Suppressor macrophage treated with lipopolysaccharide for 4 hours (primary cell): ENCODE results near the gene SLC26A2.
"Not testable (repeated sequence)": the region's sequence is repeated elsewhere in the genome, so short reads cannot be mapped to it uniquely, and the experiment has no call there.

Experiments
- DNase-seq: peaks from one replicate; pipeline ENCODE4 v3.0.0-alpha.2; 2020

Gene SLC26A2

DNA sequence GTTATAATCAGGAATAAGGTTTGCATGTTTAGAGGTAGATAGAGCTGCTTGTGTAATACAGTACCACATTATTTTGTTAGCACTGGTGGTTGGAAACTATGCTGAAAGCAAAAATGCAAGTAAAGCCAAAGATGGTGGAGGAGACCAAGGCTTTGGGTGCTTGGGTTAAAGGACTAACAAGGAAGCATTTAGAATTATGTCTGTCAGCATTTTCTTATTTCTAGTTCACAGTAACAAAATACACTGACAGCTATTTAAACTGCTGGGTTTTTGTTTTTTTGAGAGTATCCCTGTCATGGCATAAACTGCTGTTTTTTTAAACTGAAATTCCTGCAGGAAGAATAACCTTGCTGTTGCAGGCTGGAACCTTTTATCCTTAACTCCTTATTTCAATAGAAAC lies 46.5 kb downstream of the SLC26A2 start:
- DNase-seq: no peak

DNA sequence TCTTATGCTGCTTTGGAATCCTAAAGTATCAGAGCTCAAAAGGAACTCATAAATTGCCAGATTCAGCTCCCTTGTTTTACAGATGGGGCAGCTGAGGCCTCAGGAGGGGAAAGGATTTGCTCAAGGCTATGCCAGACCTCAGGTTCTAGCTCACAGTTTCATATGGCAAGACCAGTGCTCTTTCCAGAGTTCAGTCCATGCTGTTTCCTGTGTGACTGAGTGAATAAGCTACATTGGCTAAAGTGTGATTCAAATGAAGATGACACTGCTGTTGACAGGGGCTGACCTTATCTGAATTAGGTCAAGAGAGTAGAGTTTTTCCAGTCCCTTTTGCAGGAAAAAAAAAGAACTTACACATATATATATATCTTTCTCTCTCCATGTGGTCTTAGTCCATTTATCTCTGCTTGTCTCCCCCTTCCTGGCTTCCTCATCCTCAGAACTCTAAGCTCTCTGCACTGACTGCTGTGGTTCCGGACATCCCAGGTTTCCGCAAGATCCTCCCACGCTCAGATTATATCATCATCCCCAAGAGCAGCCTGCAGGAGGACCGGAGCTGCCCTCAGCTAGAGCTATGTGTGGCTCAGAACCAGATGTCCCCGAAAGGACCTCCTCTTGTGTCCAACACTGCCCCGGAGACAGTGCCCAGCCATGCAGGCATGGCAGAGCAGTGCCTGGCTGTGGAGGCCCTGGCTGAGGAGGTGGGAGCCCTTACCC lies 49.3 kb downstream of the SLC26A2 start:
- DNase-seq: peak; percentile 43

DNA sequence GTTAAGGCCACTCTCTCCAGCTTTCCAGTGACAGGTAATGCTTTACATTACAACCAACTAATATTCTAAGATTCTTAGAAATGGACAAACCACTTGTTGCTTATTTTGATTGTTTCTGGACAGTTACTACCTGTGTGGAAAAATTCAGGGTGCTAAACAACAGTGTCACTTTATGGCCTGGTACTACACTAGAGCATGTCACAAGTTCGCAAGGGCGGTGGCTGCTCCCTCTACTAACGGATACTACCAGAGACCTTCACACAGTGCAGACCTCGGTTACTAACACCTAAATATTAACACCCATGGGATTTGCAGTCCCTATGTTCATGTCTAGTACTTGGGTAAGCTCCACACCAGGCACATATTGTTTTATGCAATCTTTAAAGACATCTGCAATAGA lies 53.4 kb downstream of the SLC26A2 start:
- DNase-seq: no peak

DNA sequence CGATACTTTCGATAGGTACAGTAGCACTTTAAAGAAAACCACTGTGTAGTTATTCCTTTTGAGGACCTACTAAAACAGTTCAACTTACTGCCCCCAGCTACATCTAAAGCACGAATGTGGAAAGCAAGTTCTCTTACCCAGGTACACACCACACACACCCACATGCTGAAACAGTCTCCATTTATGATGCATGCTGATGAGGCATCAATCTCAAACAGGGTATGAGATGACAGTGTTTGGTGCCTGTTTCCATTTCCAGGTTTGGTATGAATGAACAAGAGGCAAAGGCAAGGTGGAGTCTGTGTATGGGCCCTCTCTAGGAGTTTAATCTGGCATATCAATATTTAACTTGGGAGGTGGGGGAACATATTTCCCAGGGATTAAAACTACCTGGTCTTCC lies 53.9 kb downstream of the SLC26A2 start:
- DNase-seq: no peak

DNA sequence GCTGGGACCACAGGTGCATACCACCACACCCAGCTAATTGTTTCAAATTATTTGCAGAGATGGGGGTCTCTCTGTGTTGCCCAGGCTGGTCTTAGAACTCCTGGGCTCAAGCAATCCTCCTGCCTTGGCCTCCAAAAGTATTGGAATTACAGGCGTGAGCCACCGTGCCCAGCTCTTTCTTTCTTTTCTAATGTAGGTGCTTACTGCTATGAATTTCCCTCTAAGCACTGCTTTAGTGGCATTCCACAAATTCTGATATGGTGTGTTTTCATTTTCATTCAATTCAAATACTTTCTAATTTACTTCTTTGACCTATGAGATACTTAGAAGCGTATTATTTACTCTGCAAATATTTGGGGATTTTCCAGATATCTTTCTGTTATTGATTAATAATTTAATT lies 54.9 kb downstream of the SLC26A2 start:
- DNase-seq: no peak

DNA sequence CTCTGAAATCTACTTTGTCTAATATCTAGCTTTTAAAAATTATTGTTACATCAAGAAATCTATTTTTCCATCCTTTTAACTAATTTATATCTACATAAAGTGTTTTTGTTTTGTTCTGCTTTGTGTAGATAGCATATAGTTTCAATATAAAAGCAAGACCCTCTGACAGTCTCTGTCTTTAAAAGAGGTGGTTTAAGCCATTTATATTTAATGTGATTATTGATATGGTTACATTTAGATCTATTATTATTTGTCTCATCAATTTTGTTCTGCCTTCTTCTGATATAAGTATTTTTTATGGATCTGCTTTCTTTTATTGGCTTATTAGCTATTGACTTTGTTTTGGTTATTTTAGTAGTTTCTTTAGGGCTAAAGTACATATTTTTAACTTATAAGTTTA lies 56.0 kb downstream of the SLC26A2 start:
- no peak for DNase-seq

DNA sequence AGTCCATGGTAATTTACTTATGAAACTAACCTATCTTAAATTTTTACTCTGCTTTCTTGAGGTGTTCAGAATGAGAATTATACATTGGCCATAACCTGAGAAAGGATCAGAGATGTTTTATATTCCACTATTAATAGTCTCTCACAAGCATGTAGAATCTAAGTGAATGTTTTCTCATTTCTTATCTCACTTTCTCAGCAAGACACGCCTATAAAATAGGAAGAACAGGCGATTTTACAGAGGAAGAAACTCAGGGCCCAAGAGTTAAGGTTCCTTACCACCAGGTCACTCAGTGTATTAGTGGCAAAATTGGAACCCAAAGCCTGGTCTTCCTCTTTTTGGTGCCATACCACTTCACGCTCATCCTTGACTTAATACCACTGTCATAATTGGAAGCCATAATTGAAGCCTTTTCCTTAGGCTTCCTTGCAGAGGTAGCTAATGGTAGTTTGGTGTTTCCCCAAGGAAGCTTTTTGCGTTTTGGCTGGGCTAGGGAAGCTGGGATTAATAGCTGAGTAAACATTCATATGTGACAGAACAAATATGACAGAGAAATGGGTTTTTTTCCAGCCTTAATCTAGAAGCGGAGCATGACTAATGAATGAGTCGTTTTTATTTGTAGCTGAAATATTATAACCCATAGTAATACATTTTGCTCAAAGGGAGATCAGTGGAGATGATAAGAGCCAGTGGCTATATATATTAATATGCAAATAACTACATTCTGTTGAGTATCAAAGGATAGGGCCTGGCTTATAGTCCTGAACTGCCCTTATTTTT lies 56.9 kb downstream of the SLC26A2 start:
- DNase-seq: peak; percentile 15

DNA sequence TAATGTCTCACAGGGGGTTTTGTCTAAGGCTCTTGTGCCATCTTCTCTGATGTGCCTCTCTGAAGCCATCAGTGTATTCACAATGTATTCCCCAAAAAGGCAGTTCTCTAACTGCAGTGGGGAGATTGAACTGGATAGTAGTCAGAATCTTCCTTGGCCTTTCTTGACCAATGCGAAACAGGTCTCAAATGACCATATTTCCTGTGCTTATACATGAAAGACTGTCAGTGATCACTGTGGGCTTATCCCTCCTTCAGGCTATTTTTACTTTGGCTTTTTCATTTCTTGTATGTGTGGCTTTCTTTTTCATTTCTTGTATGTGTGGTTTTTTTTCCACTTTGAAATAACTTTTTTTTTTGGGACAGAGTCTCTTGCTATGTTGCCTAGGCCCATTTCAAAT lies 59.7 kb downstream of the SLC26A2 start:
- no peak for DNase-seq

DNA sequence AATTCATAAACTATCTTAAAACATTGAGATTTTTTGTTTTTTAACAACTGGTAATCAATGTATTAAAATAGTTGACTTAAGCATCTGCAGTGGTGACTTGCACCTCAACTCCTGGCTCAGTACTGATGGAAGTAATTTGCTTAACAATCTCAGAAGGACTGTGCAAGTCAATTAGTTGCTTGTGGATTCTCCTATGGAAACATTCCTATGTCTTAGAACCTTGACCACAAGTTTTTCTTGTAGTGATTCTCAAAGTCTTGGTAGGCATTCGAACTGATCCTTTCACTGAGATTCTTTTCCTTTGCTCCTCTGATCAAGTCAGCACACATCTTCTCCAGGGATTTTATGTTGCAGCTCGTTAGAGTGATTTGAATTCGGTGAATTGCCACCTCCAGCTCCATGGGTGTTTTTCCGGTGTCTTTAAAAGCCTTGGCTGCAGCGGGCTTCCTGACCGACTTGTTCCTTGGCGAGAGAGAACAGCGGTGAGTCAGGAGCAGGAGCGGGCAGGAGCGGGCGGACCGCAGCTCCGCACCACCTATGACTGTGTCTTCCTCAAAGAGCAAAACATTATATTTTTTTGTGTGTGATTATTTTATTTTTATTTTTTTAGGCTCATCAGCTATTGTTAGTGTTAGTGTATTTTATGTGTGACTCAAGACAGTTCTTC lies 61.1 kb downstream of the SLC26A2 start:
- no peak for DNase-seq

DNA sequence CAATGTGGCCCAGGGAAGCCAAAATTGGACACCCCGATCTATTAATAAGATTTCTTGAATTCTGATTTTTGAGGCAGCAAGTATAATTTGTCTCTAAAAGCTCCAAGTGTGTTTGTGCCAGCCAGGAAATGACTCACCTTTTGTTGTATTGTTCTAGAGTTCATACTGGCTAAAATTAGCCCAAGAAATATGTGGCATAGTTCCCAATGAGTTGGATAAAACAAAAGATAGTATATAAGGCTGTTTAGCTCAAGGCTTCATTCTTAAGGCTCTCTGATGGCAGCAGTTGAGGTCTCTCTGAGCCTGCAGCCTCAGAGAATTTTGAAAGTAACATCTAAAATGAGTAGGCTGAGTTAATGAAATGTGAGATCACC lies 61.6 kb downstream of the SLC26A2 start:
- DNase-seq: peak; percentile 7

DNA sequence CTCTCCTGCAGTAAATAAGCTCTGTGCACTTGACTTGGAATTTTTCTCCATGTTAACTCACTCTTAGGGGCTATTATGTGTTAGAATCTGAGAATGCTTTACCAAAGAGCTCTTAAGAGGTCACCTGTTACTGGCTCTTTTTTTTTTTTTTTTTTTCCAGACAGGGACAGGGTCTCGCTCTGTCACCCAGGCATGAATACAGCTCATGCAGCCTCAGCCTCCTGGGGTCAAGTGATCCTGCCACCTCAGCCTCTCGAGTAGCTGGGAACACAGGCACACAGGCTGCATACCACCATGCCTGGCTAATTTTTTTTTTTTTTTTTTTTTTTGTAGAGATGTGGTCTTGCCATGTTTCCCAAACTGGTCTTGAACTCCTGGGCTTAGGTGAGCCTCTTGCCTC lies 62.1 kb downstream of the SLC26A2 start:
- no peak for DNase-seq

DNA sequence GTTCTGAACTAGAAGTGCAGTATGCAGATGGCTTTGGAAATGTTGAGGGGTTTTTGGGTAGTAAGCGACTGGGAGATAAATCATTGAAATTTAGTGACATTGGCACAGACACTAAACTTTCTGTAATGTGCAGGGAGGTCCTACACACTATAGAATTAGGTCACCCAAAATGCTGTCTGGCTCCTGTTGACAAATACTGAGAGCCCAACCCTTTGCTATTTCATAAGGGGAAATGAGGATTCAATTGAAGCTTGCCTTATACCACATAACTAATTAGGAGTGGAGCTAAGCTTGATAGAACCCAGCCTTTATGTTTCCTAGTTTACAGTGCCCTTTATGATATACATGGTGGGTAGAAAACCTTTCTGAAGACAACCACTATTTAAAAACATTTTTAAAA lies 62.6 kb downstream of the SLC26A2 start:
- DNase-seq: peak; percentile 14

DNA sequence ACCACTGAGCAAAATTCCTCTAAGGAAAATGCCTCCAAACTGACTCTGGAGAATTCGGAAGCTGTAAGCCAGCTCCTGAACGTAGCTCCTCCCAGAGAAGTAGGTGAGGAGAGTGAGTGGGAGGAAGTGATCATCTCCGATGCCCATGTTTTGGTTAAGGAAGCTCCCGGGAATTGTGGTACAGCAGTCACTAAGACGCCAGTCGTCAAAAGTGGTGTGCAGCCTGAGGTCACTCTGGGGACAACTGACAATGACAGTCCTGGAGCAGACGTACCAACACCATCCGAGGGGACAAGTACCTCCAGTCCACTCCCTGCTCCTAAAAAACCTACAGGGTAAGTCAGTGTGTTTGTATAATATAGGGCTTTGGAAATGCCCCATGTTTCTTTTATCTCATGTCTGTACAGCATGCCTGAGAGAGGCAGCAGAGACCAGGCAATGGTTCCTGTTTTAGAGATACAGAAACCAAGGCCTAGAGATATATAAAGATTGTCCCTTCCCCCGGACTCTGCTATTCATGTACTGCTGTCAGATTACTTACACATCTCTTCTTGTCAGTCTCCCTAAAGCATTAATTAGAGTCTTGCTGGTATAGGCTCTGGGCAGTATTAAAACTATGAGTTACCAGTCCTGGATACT lies 63.9 kb downstream of the SLC26A2 start:
- no peak for DNase-seq

DNA sequence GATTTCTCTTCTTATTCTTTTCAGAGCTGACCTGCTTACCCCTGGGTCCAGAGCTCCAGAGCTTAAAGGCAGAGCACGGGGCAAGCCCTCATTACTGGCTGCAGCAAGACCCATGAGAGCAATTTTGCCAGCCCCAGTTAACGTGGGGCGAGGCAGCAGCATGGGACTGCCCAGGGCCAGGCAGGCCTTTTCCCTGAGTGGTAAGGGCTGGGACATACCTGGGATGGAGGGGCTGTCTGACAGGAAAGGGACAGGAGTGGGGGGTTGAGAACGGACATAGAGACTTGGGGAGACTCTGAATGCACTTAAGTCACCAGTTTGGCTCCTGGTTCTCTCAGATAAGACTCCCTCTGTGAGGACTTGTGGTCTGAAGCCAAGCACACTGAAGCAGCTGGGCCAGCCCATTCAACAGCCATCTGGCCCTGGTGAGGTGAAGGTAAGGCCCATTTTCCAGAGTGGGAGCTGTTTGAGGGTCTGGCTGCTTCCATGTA lies 66.2 kb downstream of the SLC26A2 start:
- DNase-seq: no peak

DNA sequence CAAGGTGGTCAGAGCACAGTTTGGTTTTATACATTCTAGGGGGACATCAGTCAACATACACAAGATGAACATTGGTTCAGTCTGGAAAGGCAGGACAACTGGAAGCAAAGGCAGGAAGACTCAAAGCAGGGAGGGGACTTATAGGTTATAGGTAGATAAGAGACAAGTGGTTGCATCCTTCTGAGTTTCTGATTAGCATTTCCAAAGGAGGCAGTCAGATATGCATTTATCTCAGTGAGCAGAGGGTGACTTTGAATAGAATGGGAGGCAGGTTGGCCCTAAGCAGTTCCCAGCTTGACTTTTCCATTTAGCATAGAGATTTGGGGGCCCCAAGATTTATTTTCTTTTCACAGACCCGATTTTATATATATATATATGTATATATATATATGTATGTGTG lies 67.5 kb downstream of the SLC26A2 start:
- DNase-seq: not testable (repeated sequence)

DNA sequence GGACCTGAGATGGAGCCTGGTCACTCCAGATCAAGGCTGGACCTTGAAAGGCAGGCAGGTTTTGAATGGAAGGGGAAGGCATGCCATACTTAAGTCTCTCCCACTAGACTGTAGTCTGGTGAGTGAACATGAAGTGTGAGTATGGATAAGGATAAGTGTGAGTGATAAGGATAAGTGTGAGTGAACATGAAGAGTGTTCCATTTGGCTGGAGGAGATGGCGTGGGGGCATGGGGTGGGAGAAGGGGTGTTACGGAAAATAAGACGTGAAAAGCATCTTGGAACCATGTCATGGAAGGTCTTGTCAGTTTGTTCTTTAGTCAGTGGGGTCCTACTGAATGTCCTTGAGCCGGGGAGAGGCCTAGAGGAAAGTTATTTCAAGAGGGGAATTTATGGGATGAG lies 72.8 kb downstream of the SLC26A2 start:
- DNase-seq: no peak

DNA sequence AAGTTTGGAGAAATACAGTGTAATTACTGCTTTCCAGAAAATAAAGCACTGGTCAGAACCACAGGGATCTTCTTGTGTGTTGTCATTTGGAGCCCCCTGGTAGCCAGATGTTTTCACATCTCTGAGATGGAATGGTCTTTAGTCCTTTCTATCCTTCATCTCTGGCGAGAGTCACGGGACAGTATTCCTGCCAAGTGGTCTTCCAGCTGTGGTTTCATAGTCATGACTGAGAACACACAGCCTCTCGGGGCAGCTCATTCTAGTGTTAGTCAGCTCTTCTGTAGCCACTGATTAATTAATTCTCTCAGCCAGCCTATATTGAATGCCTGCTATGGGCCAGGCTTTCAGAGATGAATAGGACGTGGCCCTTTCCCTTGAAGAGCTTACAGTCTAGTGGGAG lies 74.1 kb downstream of the SLC26A2 start:
- no peak for DNase-seq

DNA sequence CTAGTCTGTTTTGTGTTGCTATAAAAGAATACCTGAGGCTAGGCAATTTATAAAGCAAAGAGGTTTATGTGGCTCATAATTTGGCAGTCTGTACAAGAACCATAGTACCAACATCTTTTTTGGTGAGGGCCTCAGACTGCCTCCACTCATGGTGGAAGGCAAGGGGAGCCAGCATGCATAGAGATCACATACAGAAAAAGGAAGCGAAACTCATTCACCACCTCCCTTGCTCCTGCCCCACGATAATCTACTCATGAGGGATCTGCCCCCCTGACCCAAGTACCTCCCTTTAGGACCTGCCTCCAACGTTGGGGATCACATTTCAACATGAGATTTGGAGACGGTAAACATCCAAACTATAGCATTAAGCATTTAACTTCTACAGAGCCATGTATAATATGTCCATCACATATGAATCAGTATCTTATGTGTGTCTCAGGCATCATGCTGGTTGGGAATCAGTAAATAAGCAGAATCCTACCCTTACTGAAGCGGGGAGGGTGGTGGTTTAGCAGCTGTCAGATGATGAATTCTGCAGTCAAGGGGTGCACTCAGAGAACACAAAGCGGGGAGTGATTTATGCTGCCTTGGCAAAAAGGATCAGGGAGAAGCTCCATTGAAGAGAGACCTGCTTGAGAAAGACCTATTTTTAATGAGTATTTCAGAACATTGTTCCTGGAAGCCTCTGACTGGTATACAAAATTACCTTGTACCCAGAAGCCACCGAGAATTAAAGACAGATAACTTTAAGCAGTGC lies 74.8 kb downstream of the SLC26A2 start:
- no peak for DNase-seq

DNA sequence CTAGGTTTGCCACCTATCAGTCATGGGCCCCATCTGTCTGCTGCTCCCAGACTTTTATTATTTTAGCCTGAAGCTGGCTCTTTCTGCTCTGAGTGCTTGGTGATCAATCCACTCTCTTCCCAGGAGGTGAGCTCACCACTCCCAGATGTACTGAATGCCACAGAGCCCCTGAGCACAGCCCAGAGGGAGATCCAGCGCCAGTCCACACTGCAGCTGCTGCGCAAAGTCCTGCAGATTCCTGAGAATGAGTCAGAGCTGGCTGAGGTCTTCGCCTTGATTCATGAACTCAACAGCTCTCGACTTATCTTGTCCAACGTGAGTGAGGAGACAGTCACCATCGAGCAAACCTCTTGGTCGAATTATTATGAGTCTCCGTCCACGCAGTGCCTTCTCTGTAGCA lies 76.0 kb downstream of the SLC26A2 start:
- no peak for DNase-seq
